HUES48 (cell line): ENCODE data around the gene PWP1.

Experiments used
- H3K27ac ChIP-seq: one replicate; pipeline ENCODE4 v1.7.0; 2013; ENCODE audit warnings: low read depth, low read length, inconsistent platforms
- H3K27me3 ChIP-seq: 2 replicates; pipeline ENCODE4 v1.6.1; 2013; ENCODE audit warnings: mild to moderate bottlenecking, low read length; ENCODE audit not compliant: control insufficient read depth, insufficient read depth
- H3K36me3 ChIP-seq: 2 replicates; pipeline ENCODE4 v1.6.1; 2013; ENCODE audit warnings: low read length; ENCODE audit not compliant: control insufficient read depth, insufficient read depth
- H3K4me1 ChIP-seq: 2 replicates; pipeline ENCODE4 v1.6.1; 2013; ENCODE audit warnings: mild to moderate bottlenecking, low read length; ENCODE audit not compliant: control insufficient read depth, insufficient read depth
- H3K4me3 ChIP-seq: 2 replicates; pipeline ENCODE4 v1.5.1; 2013; ENCODE audit warnings: mild to moderate bottlenecking, low read depth, low read length
- H3K9ac ChIP-seq: 2 replicates; pipeline ENCODE4 v1.6.1; 2013; ENCODE audit warnings: mild to moderate bottlenecking, low read depth, low read length, moderate library complexity
- H3K9me3 ChIP-seq: 2 replicates; pipeline ENCODE4 v1.6.1; 2013; ENCODE audit warnings: low read length; ENCODE audit not compliant: control insufficient read depth, insufficient read depth

PWP1 gene

GRCh38 chr12:107685360-107686248 lies at the start of gene PWP1:
PWP1 (plus strand) TSS chr12:107685799; CDS start chr12:107685900, 101 bp downstream.
- Histone ChIP-seq H3K9ac (peak within 1 kb of the TSS; percentile 98), H3K4me3 (peak within 1 kb of the TSS; percentile 95), H3K27me3 (no peaks in the 10 kb centered on the region), H3K27ac (peak within 1 kb of the TSS; percentile 97), H3K4me1 (0 out of 2 replicates have a peak, but pooled peaks cover 7% of the 10 kb centered on the region), H3K36me3 (peaks cover 26% of the 10 kb centered on the region), H3K9me3 (no peaks in the 10 kb centered on the region)

GRCh38 chr12:107641154-107641553 lies 44.4 kb upstream of the PWP1 start:
- Histone ChIP-seq H3K4me3 (no peak overlapping the region), H3K4me1 (peaks cover 10% of the 10 kb centered on the region), H3K9me3 (no peaks in the 10 kb centered on the region), H3K36me3 (no peaks in the 10 kb centered on the region), H3K9ac (no peak overlapping the region), H3K27ac (no peak overlapping the region), H3K27me3 (no peaks in the 10 kb centered on the region)

- no peak overlapping the region for H3K27ac ChIP-seq
- no peaks in the 10 kb centered on the region for H3K27me3 ChIP-seq
- H3K9me3 ChIP-seq: no peaks in the 10 kb centered on the region
- no peak overlapping the region for H3K9ac ChIP-seq
- no peaks in the 10 kb centered on the region for H3K36me3 ChIP-seq
- H3K4me3 ChIP-seq: no peak overlapping the region
- H3K4me1 ChIP-seq: peaks cover 18% of the 10 kb centered on the region
Observed at GRCh38 chr12:107642240-107642639, 43.4 kb upstream of the PWP1 start.

DNA sequence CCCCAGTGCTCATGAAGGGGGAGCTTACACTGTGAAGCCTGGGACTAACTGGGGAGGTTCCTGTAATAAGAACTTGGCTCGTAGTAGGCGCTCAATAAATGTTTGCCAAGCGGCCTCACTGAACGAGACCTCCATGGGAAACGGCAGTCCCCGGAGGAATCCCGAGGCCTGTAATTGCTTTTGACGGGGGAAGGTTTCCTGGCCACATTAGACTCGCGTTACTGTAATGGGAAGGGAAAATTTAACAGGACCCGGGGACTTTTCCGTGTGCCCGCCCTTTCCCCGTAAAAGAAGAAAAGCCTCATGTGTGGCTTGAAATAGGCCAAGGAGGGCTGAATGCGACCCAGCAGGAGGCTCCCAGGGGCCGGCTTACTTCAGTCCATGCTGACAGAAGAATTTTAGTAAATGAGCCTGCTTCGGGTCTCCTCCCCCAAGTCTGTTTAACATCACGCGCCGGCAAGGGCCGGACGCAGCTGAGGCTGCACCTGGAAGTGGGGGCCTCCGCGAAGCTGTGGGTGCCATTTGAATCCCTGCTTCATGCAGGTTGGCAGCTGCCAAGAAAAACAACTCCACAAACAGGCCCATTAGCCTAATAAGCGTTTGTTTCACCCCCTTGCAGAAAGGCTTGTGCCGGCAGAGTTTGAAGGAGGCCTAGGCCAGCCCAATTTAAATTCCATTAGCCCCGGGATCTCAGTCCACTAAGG lies 39.8 kb upstream of the PWP1 start:
- Histone ChIP-seq H3K4me1 (peaks cover 18% of the 10 kb centered on the region), H3K4me3 (no peak overlapping the region), H3K36me3 (no peaks in the 10 kb centered on the region), H3K9ac (peak overlapping the region; percentile 49), H3K27me3 (no peaks in the 10 kb centered on the region), H3K9me3 (no peaks in the 10 kb centered on the region), H3K27ac (peak overlapping the region; percentile 95)

- H3K27me3 ChIP-seq: no peaks in the 10 kb centered on the region
- no peak overlapping the region for H3K4me3 ChIP-seq
- peak overlapping the region; percentile 95 for H3K27ac ChIP-seq
- peaks cover 18% of the 10 kb centered on the region for H3K4me1 ChIP-seq
- no peaks in the 10 kb centered on the region for H3K9me3 ChIP-seq
- H3K9ac ChIP-seq: peak overlapping the region; percentile 49; the same call in 1 of the 2 replicates
- no peaks in the 10 kb centered on the region for H3K36me3 ChIP-seq
Observed at GRCh38 chr12:107646436-107646835, 39.2 kb upstream of the PWP1 start.

DNA sequence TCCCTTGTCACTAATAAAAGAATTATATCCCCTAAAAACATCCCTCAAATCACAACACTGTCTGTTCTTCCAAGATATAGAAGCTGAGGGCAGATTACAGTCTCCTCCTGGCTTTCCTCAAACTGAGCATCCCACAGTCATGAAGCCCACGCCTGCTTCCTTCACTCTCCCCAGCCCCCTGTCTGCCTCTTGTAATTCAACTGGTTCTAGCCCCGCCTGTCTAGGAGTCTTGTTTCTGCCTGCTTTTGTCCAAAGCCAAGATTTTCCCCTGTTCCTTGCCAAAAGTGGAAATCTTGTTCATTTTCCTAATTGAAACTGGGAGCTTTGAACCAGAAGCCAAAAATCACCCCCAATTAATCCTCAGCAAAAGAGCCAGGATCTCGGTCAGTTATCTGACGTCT lies 35.9 kb upstream of the PWP1 start:
- Histone ChIP-seq H3K9me3 (no peaks in the 10 kb centered on the region), H3K27me3 (no peaks in the 10 kb centered on the region)

DNA sequence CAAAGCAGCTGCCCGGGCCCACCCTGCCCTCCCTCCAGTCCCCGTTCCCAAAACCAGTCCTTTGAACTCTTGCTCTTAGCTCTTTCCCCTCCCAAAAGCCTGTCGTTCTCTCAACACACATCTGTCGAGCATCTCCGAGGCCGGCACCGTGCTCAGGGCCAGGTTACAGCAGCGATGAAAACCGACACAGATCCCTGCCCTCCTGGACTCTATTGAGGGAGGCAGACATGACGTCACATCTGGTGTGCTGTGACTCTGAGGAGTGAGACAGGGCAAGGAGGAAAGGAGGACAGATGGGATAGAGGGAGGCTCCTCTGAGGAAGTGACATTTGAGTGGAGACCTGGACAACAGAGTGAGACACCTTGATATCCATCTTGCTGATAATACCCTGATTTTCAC lies 34.6 kb upstream of the PWP1 start:
- no peak overlapping the region for H3K4me3 ChIP-seq
- H3K27me3 ChIP-seq: no peaks in the 10 kb centered on the region
- H3K27ac ChIP-seq: no peak overlapping the region
- no peak overlapping the region for H3K9ac ChIP-seq
- peaks cover 16% of the 10 kb centered on the region for H3K4me1 ChIP-seq
- H3K36me3 ChIP-seq: no peaks in the 10 kb centered on the region
- H3K9me3 ChIP-seq: no peaks in the 10 kb centered on the region

More for the DNA sequence above, 35.9 kb upstream of the PWP1 start:
- no peak overlapping the region for H3K9ac ChIP-seq
- no peaks in the 10 kb centered on the region for H3K36me3 ChIP-seq
- no peak overlapping the region for H3K4me3 ChIP-seq
- H3K4me1 ChIP-seq: peaks cover 25% of the 10 kb centered on the region
- H3K27ac ChIP-seq: no peak overlapping the region

GRCh38 chr12:107651571-107652449 lies 33.8 kb upstream of the PWP1 start:
- H3K4me3 ChIP-seq: no peak overlapping the region
- H3K9me3 ChIP-seq: no peaks in the 10 kb centered on the region
- no peak overlapping the region for H3K9ac ChIP-seq
- no peaks in the 10 kb centered on the region for H3K36me3 ChIP-seq
- H3K4me1 ChIP-seq: peaks cover 8% of the 10 kb centered on the region; the same call in 1 of the 2 replicates
- no peak overlapping the region for H3K27ac ChIP-seq
- no peaks in the 10 kb centered on the region for H3K27me3 ChIP-seq

- H3K9me3 ChIP-seq: no peaks in the 10 kb centered on the region
Observed at GRCh38 chr12:107653519-107653918, 32.1 kb upstream of the PWP1 start.

GRCh38 chr12:107654873-107655272 lies 30.7 kb upstream of the PWP1 start:
- H3K9me3 ChIP-seq: no peaks in the 10 kb centered on the region
- H3K27me3 ChIP-seq: no peaks in the 10 kb centered on the region
- no peak overlapping the region for H3K27ac ChIP-seq
- no peaks in the 10 kb centered on the region for H3K36me3 ChIP-seq
- H3K9ac ChIP-seq: no peak overlapping the region
- 0 out of 2 replicates have a peak, but pooled peaks cover 7% of the 10 kb centered on the region for H3K4me1 ChIP-seq
- H3K4me3 ChIP-seq: no peak overlapping the region

More at GRCh38 chr12:107653519-107653918, 32.1 kb upstream of the PWP1 start:
- no peak overlapping the region for H3K4me3 ChIP-seq
- no peaks in the 10 kb centered on the region for H3K27me3 ChIP-seq
- H3K4me1 ChIP-seq: 0 out of 2 replicates have a peak, but pooled peaks cover 7% of the 10 kb centered on the region
- no peak overlapping the region for H3K9ac ChIP-seq
- H3K36me3 ChIP-seq: no peaks in the 10 kb centered on the region
- no peak overlapping the region for H3K27ac ChIP-seq
